Stimulated activated naive CD8-positive, alpha-beta T cell treated with anti-CD3 and anti-CD28 coated beads, Interleukin-15, Interleukin-2, amounts not matched to agents 100 ng/mL and 50 ng/mL, for 24 hours (primary cell): ENCODE data around the gene DHDDS.
"Not testable (repeated sequence)": the region's sequence is repeated elsewhere in the genome, so short reads cannot be mapped to it uniquely, and the experiment has no call there.

Experiments
- H3K27ac Mint-ChIP-seq: one replicate; pipeline ENCODE4 v1.8.0; 2021; ENCODE audit warnings: mild to moderate bottlenecking, mixed read lengths
- H3K27me3 Mint-ChIP-seq: one replicate; pipeline ENCODE4 v1.8.0; 2021; ENCODE audit warnings: mixed read lengths
- H3K36me3 Mint-ChIP-seq: one replicate; pipeline ENCODE4 v1.8.0; 2021; ENCODE audit warnings: low read depth, mixed read lengths
- H3K4me1 Mint-ChIP-seq: one replicate; pipeline ENCODE4 v1.8.0; 2021; ENCODE audit warnings: low read depth, mixed read lengths
- H3K4me3 Mint-ChIP-seq: one replicate; pipeline ENCODE4 v1.8.0; 2021; ENCODE audit warnings: mild to moderate bottlenecking, mixed read lengths
- H3K9me3 Mint-ChIP-seq: one replicate; pipeline ENCODE4 v1.8.0; 2021; ENCODE audit warnings: mixed read lengths

The DHDDS gene, protein sequence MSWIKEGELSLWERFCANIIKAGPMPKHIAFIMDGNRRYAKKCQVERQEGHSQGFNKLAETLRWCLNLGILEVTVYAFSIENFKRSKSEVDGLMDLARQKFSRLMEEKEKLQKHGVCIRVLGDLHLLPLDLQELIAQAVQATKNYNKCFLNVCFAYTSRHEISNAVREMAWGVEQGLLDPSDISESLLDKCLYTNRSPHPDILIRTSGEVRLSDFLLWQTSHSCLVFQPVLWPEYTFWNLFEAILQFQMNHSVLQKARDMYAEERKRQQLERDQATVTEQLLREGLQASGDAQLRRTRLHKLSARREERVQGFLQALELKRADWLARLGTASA

GRCh38 chr1:26431979-26432695 lies at the start of gene DHDDS:
Gene DHDDS (plus strand): TSS chr1:26432321. CDS start chr1:26432946, 625 bp downstream.
- Mint-ChIP-seq H3K36me3 (peaks cover 9% of the 10 kb centered on the region), H3K4me1 (peaks cover 38% of the 10 kb centered on the region), H3K27me3 (no peaks in the 10 kb centered on the region), H3K9me3 (no peaks in the 10 kb centered on the region), H3K27ac (peak within 1 kb of the TSS; percentile 96), H3K4me3 (peak within 1 kb of the TSS; percentile 95)

DNA sequence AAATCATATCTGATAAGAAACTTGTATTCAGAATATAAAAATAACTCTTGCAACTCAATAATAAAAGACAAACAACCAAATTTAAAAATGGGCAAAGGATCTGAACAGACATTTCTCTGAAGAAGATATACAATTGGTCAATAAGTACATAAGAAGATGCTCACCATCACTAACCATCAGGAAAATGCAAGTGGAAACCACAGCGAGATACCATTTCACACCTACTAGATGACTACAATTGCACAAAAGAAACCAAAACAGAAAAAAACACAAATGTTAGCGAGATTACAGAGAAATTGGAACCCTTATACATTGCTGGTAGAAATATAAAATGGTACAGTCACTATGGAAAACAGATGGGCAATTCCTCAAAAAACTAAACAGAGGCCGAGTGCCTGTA lies 48.0 kb upstream of the DHDDS start:
- Mint-ChIP-seq H3K9me3 (no peaks in the 10 kb centered on the region), H3K36me3 (no peaks in the 10 kb centered on the region), H3K27ac (no peak overlapping the region), H3K27me3 (no peaks in the 10 kb centered on the region), H3K4me3 (no peak overlapping the region), H3K4me1 (peaks cover 54% of the 10 kb centered on the region)

DNA sequence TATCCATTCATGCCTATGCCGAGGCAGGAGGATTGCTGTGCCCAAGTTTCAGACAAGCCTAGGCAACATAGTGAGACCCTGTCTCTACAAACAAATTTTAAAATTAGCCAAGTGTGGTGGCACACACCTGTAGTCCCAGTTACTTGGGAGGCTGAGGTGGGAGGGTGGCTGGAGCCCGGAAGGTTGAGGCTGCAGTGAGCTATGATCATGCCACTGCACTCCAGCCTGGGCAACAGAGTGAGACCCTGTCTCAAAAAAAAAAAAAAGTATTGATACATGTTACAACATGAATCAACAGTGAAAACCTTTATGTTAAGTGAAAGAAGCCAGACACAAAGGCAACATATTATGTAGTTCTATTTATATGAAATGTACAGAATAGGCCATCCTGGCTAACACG lies 47.1 kb upstream of the DHDDS start:
- H3K27ac Mint-ChIP-seq, H3K27me3 Mint-ChIP-seq, H3K9me3 Mint-ChIP-seq, H3K4me3 Mint-ChIP-seq, H3K36me3 Mint-ChIP-seq: not testable (repeated sequence)
- peaks cover 58% of the 10 kb centered on the region for H3K4me1 Mint-ChIP-seq

- H3K4me1 Mint-ChIP-seq, result peaks cover 68% of the 10 kb centered on the region
- no peaks in the 10 kb centered on the region for H3K9me3 Mint-ChIP-seq
Measured at GRCh38 chr1:26387447-26387846, 44.7 kb upstream of the DHDDS start.

DNA sequence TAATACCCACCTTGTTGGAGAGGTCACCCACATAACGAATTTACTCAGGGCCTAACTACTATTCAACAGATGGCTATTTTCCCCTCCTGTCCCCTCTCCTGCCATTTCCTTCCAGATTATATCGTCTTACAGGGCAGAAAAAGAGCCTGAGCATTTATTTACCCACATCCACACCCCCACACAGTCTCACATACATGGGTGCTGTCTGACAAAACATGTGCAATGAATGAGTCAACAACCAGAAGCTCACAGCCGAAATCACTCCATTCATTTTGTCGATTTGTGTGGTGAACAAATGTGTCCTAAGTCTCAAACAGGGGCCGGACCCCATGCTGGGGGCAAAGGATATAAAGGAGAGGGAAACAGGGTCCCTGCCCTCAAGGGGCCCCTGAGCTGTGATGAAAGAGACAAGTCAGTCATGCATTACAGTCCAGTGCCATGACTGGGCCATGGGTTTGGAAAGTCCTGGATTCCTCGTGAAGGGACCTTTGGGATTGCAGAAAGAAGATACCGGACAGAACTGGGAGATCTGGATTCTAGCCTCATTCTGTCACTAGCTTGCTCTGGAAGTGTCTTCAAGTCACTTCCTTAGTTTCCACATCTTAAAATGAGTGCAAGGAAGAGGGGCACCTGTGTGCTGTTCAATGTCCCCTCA lies 43.2 kb upstream of the DHDDS start:
- no peak overlapping the region for H3K4me3 Mint-ChIP-seq
- H3K36me3 Mint-ChIP-seq, result no peaks in the 10 kb centered on the region
- peak overlapping the region; percentile 23 for H3K27ac Mint-ChIP-seq
- H3K4me1 Mint-ChIP-seq, result peaks cover 66% of the 10 kb centered on the region
- H3K9me3 Mint-ChIP-seq, result no peaks in the 10 kb centered on the region
- no peaks in the 10 kb centered on the region for H3K27me3 Mint-ChIP-seq

More at GRCh38 chr1:26387447-26387846, 44.7 kb upstream of the DHDDS start:
- no peak overlapping the region for H3K27ac Mint-ChIP-seq
- H3K36me3 Mint-ChIP-seq, result no peaks in the 10 kb centered on the region
- H3K27me3 Mint-ChIP-seq, result no peaks in the 10 kb centered on the region
- H3K4me3 Mint-ChIP-seq, result no peak overlapping the region

DNA sequence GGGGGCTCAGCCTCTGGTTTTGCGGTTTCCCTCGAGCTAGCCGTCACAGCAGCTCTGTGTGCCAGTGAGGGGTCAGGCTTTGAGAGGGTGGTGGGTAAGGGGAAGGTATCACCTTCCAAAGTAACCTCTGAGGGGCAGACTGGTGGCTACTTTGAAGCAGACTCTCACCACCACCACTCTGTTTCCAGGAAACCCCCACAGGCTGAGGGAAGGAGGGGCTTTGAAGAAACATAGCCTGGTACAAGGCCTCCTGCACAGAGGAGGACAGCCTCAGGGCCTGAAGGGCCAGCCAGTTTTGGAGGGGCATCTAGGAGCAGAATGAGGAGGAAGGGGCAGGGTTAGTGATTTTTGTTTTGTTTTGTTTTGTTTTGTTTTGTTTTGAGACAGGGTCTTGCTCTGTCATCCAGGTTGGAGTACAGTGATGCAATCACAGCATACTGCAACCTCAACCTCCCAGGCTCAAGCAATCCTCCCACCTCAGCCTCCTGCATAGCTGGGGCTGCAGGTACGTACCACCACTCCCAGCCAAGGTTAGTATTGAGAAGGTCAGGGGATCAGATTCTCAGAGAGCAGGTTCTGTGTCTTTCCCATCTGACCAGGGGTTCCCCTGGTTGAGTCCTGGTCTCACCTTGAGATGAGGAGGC lies 42.4 kb upstream of the DHDDS start:
- Mint-ChIP-seq H3K4me3 (no peak overlapping the region), H3K36me3 (no peaks in the 10 kb centered on the region), H3K4me1 (peaks cover 58% of the 10 kb centered on the region), H3K27ac (peak overlapping the region; percentile 8), H3K27me3 (no peaks in the 10 kb centered on the region), H3K9me3 (no peaks in the 10 kb centered on the region)

GRCh38 chr1:26391450-26391849 lies 40.7 kb upstream of the DHDDS start:
- Mint-ChIP-seq H3K27me3 (no peaks in the 10 kb centered on the region), H3K4me1 (peaks cover 42% of the 10 kb centered on the region), H3K36me3 (no peaks in the 10 kb centered on the region), H3K4me3 (no peak overlapping the region), H3K9me3 (no peaks in the 10 kb centered on the region), H3K27ac (peak overlapping the region; percentile 29)

DNA sequence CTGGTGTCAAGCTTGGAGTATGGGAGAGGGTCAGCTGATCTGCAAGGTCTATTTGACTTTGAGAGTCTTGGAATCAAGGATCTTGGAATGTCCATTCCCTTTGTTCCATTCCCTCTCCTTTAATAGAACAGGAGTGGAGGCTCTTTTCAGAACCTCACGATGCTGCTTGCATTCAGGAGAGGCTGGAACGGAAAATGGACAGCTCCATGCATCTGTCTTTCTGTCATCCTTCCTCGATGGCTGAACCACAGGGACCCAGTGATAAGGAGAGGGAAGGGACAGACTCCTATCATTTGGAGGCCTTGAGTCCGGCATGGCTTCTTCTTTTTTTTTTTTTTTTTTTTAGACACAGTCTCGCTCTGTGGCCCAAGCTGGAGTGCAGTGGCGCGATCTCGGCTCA lies 36.4 kb upstream of the DHDDS start:
- Mint-ChIP-seq H3K9me3 (no peaks in the 10 kb centered on the region), H3K27me3 (no peaks in the 10 kb centered on the region), H3K36me3 (no peaks in the 10 kb centered on the region), H3K4me3 (no peak overlapping the region), H3K4me1 (peaks cover 12% of the 10 kb centered on the region), H3K27ac (no peak overlapping the region)

GRCh38 chr1:26399034-26399433 lies 33.1 kb upstream of the DHDDS start:
- peaks cover 13% of the 10 kb centered on the region for H3K27me3 Mint-ChIP-seq
- H3K36me3 Mint-ChIP-seq, result no peaks in the 10 kb centered on the region
- H3K4me1 Mint-ChIP-seq, result no peaks in the 10 kb centered on the region
- no peak overlapping the region for H3K27ac Mint-ChIP-seq
- no peaks in the 10 kb centered on the region for H3K9me3 Mint-ChIP-seq
- H3K4me3 Mint-ChIP-seq, result no peak overlapping the region

DNA sequence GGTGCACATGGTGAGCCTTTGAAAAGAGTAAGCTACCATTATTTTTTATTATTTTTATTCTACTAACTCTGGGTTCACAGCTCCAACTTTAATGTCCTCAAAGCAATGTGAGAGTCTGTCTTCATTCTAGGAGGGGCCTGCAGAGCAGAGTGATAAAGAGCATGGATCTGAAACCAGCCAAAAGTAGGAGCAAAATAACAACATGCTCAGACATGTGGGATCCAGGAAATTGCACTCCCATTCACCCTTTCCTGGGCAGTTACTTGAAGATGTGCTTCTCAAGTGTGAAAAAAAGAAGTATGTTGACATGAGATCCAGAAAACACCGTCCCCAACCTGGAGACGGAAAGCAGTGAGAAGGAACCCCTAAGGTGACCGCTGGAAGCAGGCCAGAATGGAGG lies 30.2 kb upstream of the DHDDS start:
- Mint-ChIP-seq H3K4me1 (no peaks in the 10 kb centered on the region), H3K27ac (no peak overlapping the region), H3K27me3 (peaks cover 30% of the 10 kb centered on the region), H3K4me3 (no peak overlapping the region), H3K9me3 (no peaks in the 10 kb centered on the region), H3K36me3 (no peaks in the 10 kb centered on the region)

- H3K27me3 Mint-ChIP-seq, result peaks cover 34% of the 10 kb centered on the region
- no peaks in the 10 kb centered on the region for H3K9me3 Mint-ChIP-seq
- no peak overlapping the region for H3K27ac Mint-ChIP-seq
- peaks cover 3% of the 10 kb centered on the region for H3K4me1 Mint-ChIP-seq
- H3K4me3 Mint-ChIP-seq, result no peak overlapping the region
- no peaks in the 10 kb centered on the region for H3K36me3 Mint-ChIP-seq
Measured at GRCh38 chr1:26403656-26404055, 28.5 kb upstream of the DHDDS start.

- peaks cover 44% of the 10 kb centered on the region for H3K27me3 Mint-ChIP-seq
- H3K4me3 Mint-ChIP-seq, result no peak overlapping the region
Measured at GRCh38 chr1:26404641-26405040, 27.5 kb upstream of the DHDDS start.

DNA sequence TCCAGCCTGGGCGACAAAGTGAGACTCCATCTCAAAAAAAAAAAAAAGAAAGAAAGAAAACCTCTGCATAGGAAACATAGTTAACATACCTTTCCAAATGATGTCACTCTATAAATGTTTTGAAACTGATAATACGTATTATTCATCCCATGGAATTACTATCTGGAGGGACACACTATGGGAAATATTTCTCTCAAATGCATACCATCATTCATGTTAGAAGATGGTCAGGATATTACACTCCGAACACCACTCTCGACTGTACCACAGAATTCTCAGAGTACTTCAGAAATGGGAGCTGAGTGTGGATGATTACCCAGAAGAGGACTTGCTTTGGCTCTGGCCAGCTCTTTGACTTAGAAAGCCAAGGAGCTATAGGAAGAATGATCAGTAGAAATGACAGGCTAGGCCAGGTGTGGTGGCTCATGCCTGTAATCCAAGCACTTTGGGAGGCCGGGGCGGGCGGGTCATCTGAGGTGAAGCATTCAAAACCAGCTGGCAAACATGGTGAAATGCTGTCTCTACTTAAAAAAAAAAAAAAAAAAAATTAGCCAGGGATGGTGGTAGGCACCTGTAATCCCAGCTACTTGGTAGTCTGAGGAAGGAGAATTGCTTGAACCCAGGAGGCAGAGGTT lies 26.7 kb upstream of the DHDDS start:
- Mint-ChIP-seq H3K4me3 (no peak overlapping the region), H3K27me3 (peaks cover 47% of the 10 kb centered on the region), H3K27ac (no peak overlapping the region), H3K4me1 (peaks cover 15% of the 10 kb centered on the region), H3K36me3 (no peaks in the 10 kb centered on the region), H3K9me3 (no peaks in the 10 kb centered on the region)

More at GRCh38 chr1:26404641-26405040, 27.5 kb upstream of the DHDDS start:
- H3K9me3 Mint-ChIP-seq, result no peaks in the 10 kb centered on the region
- H3K4me1 Mint-ChIP-seq, result peaks cover 13% of the 10 kb centered on the region
- no peaks in the 10 kb centered on the region for H3K36me3 Mint-ChIP-seq
- no peak overlapping the region for H3K27ac Mint-ChIP-seq

GRCh38 chr1:26408604-26409003 lies 23.5 kb upstream of the DHDDS start:
- peaks cover 66% of the 10 kb centered on the region for H3K27me3 Mint-ChIP-seq
- peaks cover 19% of the 10 kb centered on the region for H3K4me1 Mint-ChIP-seq
- no peak overlapping the region for H3K4me3 Mint-ChIP-seq
- no peaks in the 10 kb centered on the region for H3K36me3 Mint-ChIP-seq
- H3K9me3 Mint-ChIP-seq, result no peaks in the 10 kb centered on the region
- H3K27ac Mint-ChIP-seq, result no peak overlapping the region
